Upper lobe of left lung (tissue), 6 donors: Measurements from ENCODE around the gene MGLL. TPM values are rescaled to one million over a fixed set of nuclear protein-coding genes. Genes with fewer than 3 reads are reported as not detected.
A peak's percentile ranks its signal among the peaks of the same experiment; 100 is the strongest.

Experiments used
- ATAC-seq, 2 donors: fragments of 200-7000 bp; cut with Tn5 transposase; one replicate each; pipeline ENCODE4 v1.9.1; 2022; ENCODE audit warnings: mild to moderate bottlenecking in 2 of 2, moderate library complexity in 2 of 2; ENCODE audit not compliant: low FRiP score in 2 of 2
- DNase-seq, 2 donors: peaks; one replicate each; pipeline ENCODE4 v3.0.0-alpha.2; 2019 to 2020
- H3K27ac ChIP-seq, 4 donors: fragments of 200-600 bp; sonication (generic); one replicate each; pipeline ENCODE4 v1.5.1; 2016 to 2019
- H3K27me3 ChIP-seq, 4 donors: fragments of 200-600 bp; sonication (generic); one replicate each; pipeline ENCODE4 v1.5.1; 2017 to 2019
- H3K36me3 ChIP-seq, 4 donors: fragments of 200-600 bp; sonication (generic); one replicate each; pipeline ENCODE4 v1.5.1; 2016 to 2019
- H3K4me1 ChIP-seq, 4 donors: fragments of 200-600 bp; sonication (generic); one replicate each; pipeline ENCODE4 v1.5.1; 2018 to 2019
- H3K4me3 ChIP-seq, 4 donors: fragments of 200-600 bp; sonication (generic); one replicate each; pipeline ENCODE4 v1.5.1; 2017 to 2019; ENCODE audit warnings: mild to moderate bottlenecking in 2 of 4, moderate library complexity in 1 of 4
- H3K9me3 ChIP-seq, 4 donors: fragments of 200-600 bp; sonication (generic); one replicate each; pipeline ENCODE4 v1.5.1; 2018 to 2019
- EP300 ChIP-seq, 4 donors: sonication (generic); formaldehyde crosslinking; IDR thresholded peaks; one replicate each; pipeline ENCODE4 v1.5.1; 2017; ENCODE audit warnings: antibody characterized with exemption in 4 of 4, control low read depth in 2 of 4
- POLR2A ChIP-seq, 4 donors: fragments of 450-650 bp; IDR thresholded peaks; one replicate each; pipeline ENCODE4 v1.5.1; 2016 to 2017; ENCODE audit warnings: antibody characterized with exemption in 4 of 4, mild to moderate bottlenecking in 2 of 4
- POLR2AphosphoS5 ChIP-seq, 2 donors: sonication (generic); formaldehyde crosslinking; IDR thresholded peaks; one replicate each; pipeline ENCODE4 v1.5.1; 2017; ENCODE audit warnings: antibody characterized with exemption in 2 of 2
- WGBS, 2 donors: methylation state at CpG; one replicate each; pipeline ENCODE4 v1.1.5; 2017 to 2018; 5-methylcytosine and 5-hydroxymethylcytosine counted together
- total RNA-seq, 6 donors: library from RNA; depleted of rRNA in 4 of 6; stranded (reverse); fragments of >200 nt in 4 of 6; gene quantifications; one replicate each; pipeline versions ENCODE4 v1.1.0 to v1.2.1, GENCODE V29; 2016 to 2021
- TF ChIP-seq, protein P1 (sequence below), 6 experiments: fragments of 450-650 bp in 4 of 6; fragments of 200-600 bp in 2 of 6; sonication (generic) in 2 of 6; IDR thresholded peaks; one replicate each; pipeline ENCODE4 v1.5.1; 2016 to 2019; ENCODE audit warnings: antibody characterized with exemption in 6 of 6
- donor health status: DM: no; HTN: no; CAD: no; lungs with moderate emphysema.
- donor health status: DM: no; HTN: yes; CAD: no; lungs with severe emphysema.

The MGLL gene
- total RNA-seq, 6 donors from 2014 or later = 128 to 253 (median 190) TPM

DNA sequence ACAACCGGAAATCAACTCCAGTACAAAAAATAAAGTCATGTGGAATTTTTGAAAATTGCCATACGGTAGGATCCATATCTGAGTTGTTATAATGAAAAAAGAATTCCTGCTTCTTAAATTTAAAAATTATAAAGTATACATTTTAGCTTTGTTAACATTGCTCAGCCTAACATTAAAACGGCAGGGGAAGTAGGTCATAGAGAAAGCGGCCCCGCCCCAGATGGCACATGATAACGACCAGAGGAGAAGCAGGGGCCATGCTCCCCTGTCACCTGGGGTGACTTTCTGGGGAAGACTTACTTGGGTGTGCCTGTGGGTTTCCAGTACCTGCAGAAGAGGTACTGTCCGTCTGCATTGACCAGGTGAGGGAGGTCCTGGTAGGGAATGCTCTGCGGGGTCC is 921 bp downstream of the MGLL start:
- ATAC-seq = no peak
- peak overlapping the region in 3 of 4 donors; percentile 77 to 85 (median 79) for H3K4me3 ChIP-seq
- TF ChIP-seq POLR2A (IDR thresholded peaks at IDR 0.05) = no peak
- peak in 1 of 2 donors; percentile 36 for TF ChIP-seq POLR2AphosphoS5 (IDR thresholded peaks at IDR 0.05)
- H3K4me1 ChIP-seq = peaks cover 38 to 59% (median 52%) of the 10 kb centered on the region in 4 donors
- peak in 1 of 2 donors; percentile 69 for DNase-seq
- H3K9me3 ChIP-seq = no peaks in the 10 kb centered on the region
- WGBS, 2 donors = 40% methylated on average over 8 of the region's 8 CpGs
- H3K27ac ChIP-seq = peak overlapping the region; percentile 80 to 86 (median 84)
- no peaks in the 10 kb centered on the region for H3K36me3 ChIP-seq
- H3K27me3 ChIP-seq = peaks cover 0 to 4% (median 0%) of the 10 kb centered on the region in 4 donors

- TF ChIP-seq POLR2AphosphoS5 (IDR thresholded peaks at IDR 0.05) (no peak), POLR2A (IDR thresholded peaks at IDR 0.05) (peak in 1 of 4 donors; percentile 34), EP300 (IDR thresholded peaks at IDR 0.05) (no peak)
- TF ChIP-seq, protein P1, sequence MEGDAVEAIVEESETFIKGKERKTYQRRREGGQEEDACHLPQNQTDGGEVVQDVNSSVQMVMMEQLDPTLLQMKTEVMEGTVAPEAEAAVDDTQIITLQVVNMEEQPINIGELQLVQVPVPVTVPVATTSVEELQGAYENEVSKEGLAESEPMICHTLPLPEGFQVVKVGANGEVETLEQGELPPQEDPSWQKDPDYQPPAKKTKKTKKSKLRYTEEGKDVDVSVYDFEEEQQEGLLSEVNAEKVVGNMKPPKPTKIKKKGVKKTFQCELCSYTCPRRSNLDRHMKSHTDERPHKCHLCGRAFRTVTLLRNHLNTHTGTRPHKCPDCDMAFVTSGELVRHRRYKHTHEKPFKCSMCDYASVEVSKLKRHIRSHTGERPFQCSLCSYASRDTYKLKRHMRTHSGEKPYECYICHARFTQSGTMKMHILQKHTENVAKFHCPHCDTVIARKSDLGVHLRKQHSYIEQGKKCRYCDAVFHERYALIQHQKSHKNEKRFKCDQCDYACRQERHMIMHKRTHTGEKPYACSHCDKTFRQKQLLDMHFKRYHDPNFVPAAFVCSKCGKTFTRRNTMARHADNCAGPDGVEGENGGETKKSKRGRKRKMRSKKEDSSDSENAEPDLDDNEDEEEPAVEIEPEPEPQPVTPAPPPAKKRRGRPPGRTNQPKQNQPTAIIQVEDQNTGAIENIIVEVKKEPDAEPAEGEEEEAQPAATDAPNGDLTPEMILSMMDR (IDR thresholded peaks at IDR 0.05) = no peak
- Histone ChIP-seq H3K4me1 (peaks cover 40 to 64% (median 55%) of the 10 kb centered on the region in 4 donors), H3K9me3 (no peaks in the 10 kb centered on the region), H3K36me3 (no peaks in the 10 kb centered on the region), H3K27me3 (peaks cover 0 to 4% (median 0%) of the 10 kb centered on the region in 4 donors), H3K27ac (peak overlapping the region; percentile 80 to 86 (median 84)), H3K4me3 (peak overlapping the region in 2 of 4 donors; percentile 77 to 79)
- ATAC-seq = peak in 1 of 2 donors; percentile 1
- 30 to 44% methylated on average over 1 of the region's 1 CpG for WGBS, 2 donors
- no peak for DNase-seq
Observed at GRCh38 chr3:127820826-127821313, 1.4 kb downstream of the MGLL start.

DNA sequence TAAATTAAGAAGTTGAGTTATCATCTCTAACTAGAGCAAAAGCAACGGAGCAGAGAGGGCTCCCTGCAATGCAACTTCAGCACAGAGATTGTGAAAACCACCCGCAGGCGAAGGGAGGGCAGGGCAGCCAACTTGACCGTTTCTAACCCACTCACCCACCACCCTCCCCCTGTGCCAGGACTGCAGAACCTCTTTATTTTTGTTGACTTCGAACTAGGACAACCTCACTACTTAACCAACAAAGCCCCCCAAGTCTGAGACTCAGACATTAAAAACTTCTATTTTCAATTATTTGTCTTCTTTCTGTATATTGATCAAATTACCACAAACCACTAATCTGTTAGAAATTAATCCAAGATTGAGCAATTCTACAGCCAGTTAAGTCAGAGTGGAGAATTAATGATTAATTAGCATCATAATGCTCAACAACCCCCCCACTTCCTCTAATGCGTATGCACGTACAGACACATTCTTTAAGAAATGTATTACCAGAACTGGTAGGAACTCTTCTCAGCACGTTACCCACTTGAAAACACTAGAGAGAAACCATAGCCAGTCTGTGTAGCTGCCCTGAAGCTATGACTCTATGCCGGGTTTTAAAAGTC is 2.0 kb downstream of the MGLL start:
- WGBS, 2 donors = 17 to 28% methylated on average over 9 of the region's 9 CpGs
- TF ChIP-seq POLR2AphosphoS5 (IDR thresholded peaks at IDR 0.05) (peak in 1 of 2 donors; percentile 16), EP300 (IDR thresholded peaks at IDR 0.05) (peak in 1 of 4 donors; percentile 47), POLR2A (IDR thresholded peaks at IDR 0.05) (no peak)
- TF ChIP-seq, protein P1 (IDR thresholded peaks at IDR 0.05) = peak in 3 of 6 experiments; percentile 18 to 30 (median 22)
- Histone ChIP-seq H3K4me3 (peak overlapping the region in 2 of 4 donors; percentile 77 to 79), H3K27ac (peak overlapping the region; percentile 80 to 86 (median 84)), H3K27me3 (peaks cover 0 to 4% (median 0%) of the 10 kb centered on the region in 4 donors), H3K36me3 (no peaks in the 10 kb centered on the region), H3K9me3 (no peaks in the 10 kb centered on the region), H3K4me1 (peaks cover 45 to 69% (median 58%) of the 10 kb centered on the region in 4 donors)
- ATAC-seq (peak in 1 of 2 donors; percentile 49), DNase-seq (peak in 1 of 2 donors; percentile 74)

- Histone ChIP-seq H3K4me1 (peaks cover 49 to 75% (median 61%) of the 10 kb centered on the region in 4 donors), H3K27me3 (peaks cover 0 to 4% (median 0%) of the 10 kb centered on the region in 4 donors), H3K9me3 (no peaks in the 10 kb centered on the region), H3K36me3 (no peaks in the 10 kb centered on the region), H3K27ac (peak overlapping the region; percentile 80 to 86 (median 84)), H3K4me3 (peak overlapping the region in 2 of 4 donors; percentile 77 to 79)
- ATAC-seq = no peak
- TF ChIP-seq EP300 (IDR thresholded peaks at IDR 0.05) (no peak), POLR2AphosphoS5 (IDR thresholded peaks at IDR 0.05) (no peak), POLR2A (IDR thresholded peaks at IDR 0.05) (no peak)
- TF ChIP-seq, protein P1 (IDR thresholded peaks at IDR 0.05) = no peak
- WGBS, 2 donors = 87 to 100% methylated on average over 2 of the region's 2 CpGs
- no peak for DNase-seq
Observed at GRCh38 chr3:127819656-127820055, 2.7 kb downstream of the MGLL start.

GRCh38 chr3:127819086-127819485 is 3.2 kb downstream of the MGLL start:
- Histone ChIP-seq H3K4me1 (peaks cover 49 to 79% (median 61%) of the 10 kb centered on the region in 4 donors), H3K27ac (peak overlapping the region; percentile 80 to 86 (median 84))

More at GRCh38 chr3:127819086-127819485, 3.2 kb downstream of the MGLL start:
- H3K36me3 ChIP-seq = no peaks in the 10 kb centered on the region
- TF ChIP-seq POLR2A (IDR thresholded peaks at IDR 0.05) (no peak), EP300 (IDR thresholded peaks at IDR 0.05) (no peak), POLR2AphosphoS5 (IDR thresholded peaks at IDR 0.05) (no peak)
- TF ChIP-seq, protein P1 (IDR thresholded peaks at IDR 0.05) = no peak
- H3K9me3 ChIP-seq = no peaks in the 10 kb centered on the region
- 68 to 82% methylated on average over 8 to 9 of the region's 9 CpGs for WGBS, 2 donors
- H3K27me3 ChIP-seq = peaks cover 0 to 4% (median 0%) of the 10 kb centered on the region in 4 donors
- ATAC-seq (no peak), DNase-seq (no peak)
- H3K4me3 ChIP-seq = no peak overlapping the region
